SK-N-SH (cell line): ENCODE data around the gene NR1I2. TPM values are rescaled to one million over a fixed set of nuclear protein-coding genes. Genes with fewer than 3 reads are reported as not detected.

Experiments used
- CTCF ChIA-PET: fragments of 300-600, 350-600 bp; formaldehyde crosslinking; extraction: SDS; loops from one replicate; lab custom pipeline; 2021; lab: Yijun Ruan, JAX
- POLR2A ChIA-PET: fragments of 350-600 bp; sonication (Branson Sonifier 250); formaldehyde crosslinking; extraction: SDS; loops from one replicate; lab custom pipeline; 2020; ENCODE audit warnings: antibody characterized with exemption, inconsistent platforms; lab: Yijun Ruan, JAX
- DNase-seq: peaks from one replicate; pipeline ENCODE4 v3.0.0; 2012
- H2AFZ ChIP-seq: fragments of 200-600 bp; sonication (generic); 2 replicates; pipeline ENCODE4 v1.8.1; 2016; ENCODE audit warnings: antibody characterized with exemption, mild to moderate bottlenecking, low read depth
- H3F3A ChIP-seq: fragments of 200-600 bp; sonication (generic); replicated peaks from 2 replicates; pipeline ENCODE3; 2016; ENCODE audit warnings: antibody characterized with exemption, mild to moderate bottlenecking; ENCODE audit not compliant: insufficient read depth
- H3K27ac ChIP-seq, 2 experiments: fragments of 200-500 bp in 1 of 2; fragments of 200-600 bp in 1 of 2; sonication (Bioruptor generic) in 1 of 2; sonication (generic), shearing (Covaris generic) in 1 of 2; 2 replicates each; pipeline versions ENCODE4 v1.5.1 to v1.6.1; 2014 to 2016; ENCODE audit warnings: low read depth in 2 of 2, inconsistent platforms in 1 of 2, low read length in 1 of 2, mild to moderate bottlenecking in 1 of 2, mixed read lengths in 1 of 2
- H3K27me3 ChIP-seq: fragments of 200-600 bp; sonication (generic), shearing (Covaris generic); 2 replicates; pipeline ENCODE4 v1.6.1; 2016; ENCODE audit warnings: mixed run types; ENCODE audit not compliant: insufficient read depth
- H3K36me3 ChIP-seq, 2 experiments: fragments of 200-500 bp in 1 of 2; fragments of 200-600 bp in 1 of 2; sonication (Bioruptor generic) in 1 of 2; sonication (generic) in 1 of 2; replicated peaks in 1 of 2; 2 replicates each; pipeline versions ENCODE3 to v1.5.1; 2014 to 2016; ENCODE audit warnings: low read length in 1 of 2, mild to moderate bottlenecking in 1 of 2; ENCODE audit not compliant: insufficient read depth in 2 of 2, control insufficient read depth in 1 of 2
- H3K4me1 ChIP-seq, 2 experiments: fragments of 200-500 bp in 1 of 2; fragments of 200-600 bp in 1 of 2; sonication (Bioruptor generic) in 1 of 2; sonication (generic), shearing (Covaris generic) in 1 of 2; 2 replicates each; pipeline versions ENCODE4 v1.5.1 to v1.6.1; 2014 to 2016; ENCODE audit warnings: low read depth in 1 of 2, low read length in 1 of 2, mixed run types in 1 of 2; ENCODE audit not compliant: insufficient read depth in 2 of 2, control insufficient read depth in 1 of 2
- H3K4me2 ChIP-seq: fragments of 200-600 bp; sonication (generic), shearing (Covaris generic); 2 replicates; pipeline ENCODE4 v1.6.1; 2017; ENCODE audit warnings: mixed run types
- H3K4me3 ChIP-seq, 2 experiments: fragments of 200-500 bp in 1 of 2; fragments of 200-600 bp in 1 of 2; sonication (Bioruptor generic) in 1 of 2; sonication (generic), shearing (Covaris generic) in 1 of 2; 2 replicates each; pipeline versions ENCODE4 v1.5.1 to v1.8.1; 2014 to 2016; ENCODE audit warnings: low read depth in 2 of 2, inconsistent platforms in 1 of 2, low read length in 1 of 2, mild to moderate bottlenecking in 1 of 2, mixed read lengths in 1 of 2, moderate library complexity in 1 of 2
- H3K79me2 ChIP-seq: fragments of 200-600 bp; sonication (generic); 2 replicates; pipeline ENCODE4 v1.8.1; 2017; ENCODE audit warnings: mild to moderate bottlenecking; ENCODE audit not compliant: insufficient read depth
- H3K9ac ChIP-seq: fragments of 200-600 bp; sonication (generic); 2 replicates; pipeline ENCODE4 v1.6.1; 2017; ENCODE audit warnings: mixed run types
- H3K9me2 ChIP-seq: fragments of 200-600 bp; sonication (generic); 2 replicates; pipeline ENCODE4 v1.6.1; 2017; ENCODE audit warnings: mixed run types
- H3K9me3 ChIP-seq: fragments of 200-600 bp; sonication (generic); 2 replicates; pipeline ENCODE4 v1.6.1; 2017; ENCODE audit warnings: mixed run types, mild to moderate bottlenecking, moderate library complexity
- H4K20me1 ChIP-seq: fragments of 200-600 bp; sonication (generic); 2 replicates; pipeline ENCODE4 v1.6.1; 2017; ENCODE audit warnings: mild to moderate bottlenecking, mixed run types; ENCODE audit not compliant: insufficient read depth
- CHD2 ChIP-seq: fragments of 150-350 bp; IDR thresholded peaks from 2 replicates; pipeline ENCODE4 v1.6.1; 2018; ENCODE audit warnings: low read length; ENCODE audit not compliant: partially characterized antibody
- ELF1 ChIP-seq: IDR thresholded peaks from 2 replicates; pipeline ENCODE4 v1.4.0; 2012
- GABPA ChIP-seq: IDR thresholded peaks from 2 replicates; pipeline ENCODE4 v1.4.0; 2012; ENCODE audit warnings: low read depth, mild to moderate bottlenecking
- JUND ChIP-seq: IDR thresholded peaks from 2 replicates; pipeline ENCODE4 v1.4.0; 2012
- MEF2A ChIP-seq: IDR thresholded peaks from 2 replicates; pipeline ENCODE4 v1.4.0; 2012; ENCODE audit warnings: low read depth, borderline replicate concordance
- MXI1 ChIP-seq: IDR thresholded peaks from 2 replicates; pipeline ENCODE4 v1.6.1; 2012; ENCODE audit warnings: mild to moderate bottlenecking, low read depth, low read length, improper control_type of control experiment
- NFIC ChIP-seq: IDR thresholded peaks from 2 replicates; pipeline ENCODE4 v1.4.0; 2012; ENCODE audit warnings: borderline replicate concordance
- RAD21 ChIP-seq: IDR thresholded peaks from 2 replicates; pipeline ENCODE4 v1.6.1; 2012; ENCODE audit warnings: mild to moderate bottlenecking, low read length
- RXRA ChIP-seq: IDR thresholded peaks from 2 replicates; pipeline ENCODE4 v1.4.0; 2012; ENCODE audit warnings: low read depth, mild to moderate bottlenecking, borderline replicate concordance
- SMC3 ChIP-seq: IDR thresholded peaks from 2 replicates; pipeline ENCODE4 v1.6.1; 2012; ENCODE audit warnings: low read depth, low read length, improper control_type of control experiment
- TCF12 ChIP-seq: IDR thresholded peaks from 2 replicates; pipeline ENCODE4 v1.4.0; 2012
- YY1 ChIP-seq: IDR thresholded peaks from 2 replicates; pipeline ENCODE4 v1.4.0; 2012; ENCODE audit warnings: low read depth, mild to moderate bottlenecking
- WGBS: methylation state at CpG from one replicate; pipeline ENCODE4 v1.1.6; 2017; ENCODE audit warnings: low lambda C conversion rate; 5-methylcytosine and 5-hydroxymethylcytosine counted together
- polyA plus RNA-seq, 3 experiments: library from polyadenylated mRNA; depleted of rRNA; stranded (reverse); fragments of >200 nt; gene quantifications; 2 replicates each; pipeline ENCODE4 v1.2.3, GENCODE V29; 2012
- TF ChIP-seq, protein P1 (sequence below): IDR thresholded peaks from 2 replicates; pipeline ENCODE4 v1.4.0; 2012; ENCODE audit warnings: low read depth
- TF ChIP-seq, protein P2 (sequence below): IDR thresholded peaks from 2 replicates; pipeline ENCODE4 v1.6.1; 2012; ENCODE audit warnings: mild to moderate bottlenecking, low read depth, low read length, moderate library complexity
- TF ChIP-seq, protein P3 (sequence below): fragments of 200-600 bp; sonication (generic); IDR thresholded peaks from 2 replicates; pipeline ENCODE4 v1.6.1; 2017; ENCODE audit warnings: antibody characterized with exemption, mild to moderate bottlenecking, moderate library complexity
- TF ChIP-seq, protein P4 (sequence below): fragments of 150-350 bp; IDR thresholded peaks from 2 replicates; pipeline ENCODE4 v1.6.1; 2016; ENCODE audit warnings: mild to moderate bottlenecking, low read depth, low read length

Gene NR1I2
- polyA plus RNA-seq, 1 of the 3 experiments (the other 2 are of a cell fraction), result 0.03 TPM

DNA sequence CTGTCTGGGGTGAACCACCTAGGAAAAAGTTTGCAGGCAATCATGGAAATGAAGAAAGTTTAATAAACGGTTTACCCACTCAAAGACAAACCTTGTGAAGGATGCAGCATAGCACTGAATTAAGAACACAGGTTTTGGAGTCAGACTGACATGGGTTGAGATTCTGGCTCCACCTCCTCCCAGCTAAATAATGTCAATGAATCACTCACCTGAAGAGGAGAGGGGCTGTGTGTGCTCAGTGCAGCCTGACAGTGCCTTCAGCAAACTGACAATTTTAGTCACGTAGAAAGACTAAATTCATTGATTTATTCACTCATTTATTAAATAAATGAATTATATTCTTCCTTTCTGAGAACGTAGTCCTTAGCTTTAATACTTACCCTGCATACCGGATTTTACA, 18.9 kb downstream of the NR1I2 start:
- H3K9ac ChIP-seq, result no peak overlapping the region
- no peaks in the 10 kb centered on the region for H3K79me2 ChIP-seq
- CTCF ChIA-PET, result interaction anchor here (1.1 to 1.3 kb wide), 2 partner anchors 15 to 19 kb away, joined by 3 read pairs; no protein-coding TSS in a partner anchor
- no peak overlapping the region for H2AFZ ChIP-seq
- H3K27ac ChIP-seq, result no peak overlapping the region
- no peak overlapping the region for H3K4me2 ChIP-seq
- no peak overlapping the region for H3K4me3 ChIP-seq
- H3K4me1 ChIP-seq, result no peaks in the 10 kb centered on the region
- no peaks in the 10 kb centered on the region; the same call in 1 of the 2 replicates for H3K27me3 ChIP-seq
- H3K9me2 ChIP-seq, result no peaks in the 10 kb centered on the region
- WGBS, result 50% methylated on average over 4 of the region's 4 CpGs
- H3K9me3 ChIP-seq, result no peaks in the 10 kb centered on the region
- no peaks in the 10 kb centered on the region for H3F3A ChIP-seq
- POLR2A ChIA-PET, result no interaction called here
- no peaks in the 10 kb centered on the region for H4K20me1 ChIP-seq
- DNase-seq, result no peak
- TF ChIP-seq, protein P1, sequence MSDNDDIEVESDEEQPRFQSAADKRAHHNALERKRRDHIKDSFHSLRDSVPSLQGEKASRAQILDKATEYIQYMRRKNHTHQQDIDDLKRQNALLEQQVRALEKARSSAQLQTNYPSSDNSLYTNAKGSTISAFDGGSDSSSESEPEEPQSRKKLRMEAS, result no peak
- TF ChIP-seq, protein P2, sequence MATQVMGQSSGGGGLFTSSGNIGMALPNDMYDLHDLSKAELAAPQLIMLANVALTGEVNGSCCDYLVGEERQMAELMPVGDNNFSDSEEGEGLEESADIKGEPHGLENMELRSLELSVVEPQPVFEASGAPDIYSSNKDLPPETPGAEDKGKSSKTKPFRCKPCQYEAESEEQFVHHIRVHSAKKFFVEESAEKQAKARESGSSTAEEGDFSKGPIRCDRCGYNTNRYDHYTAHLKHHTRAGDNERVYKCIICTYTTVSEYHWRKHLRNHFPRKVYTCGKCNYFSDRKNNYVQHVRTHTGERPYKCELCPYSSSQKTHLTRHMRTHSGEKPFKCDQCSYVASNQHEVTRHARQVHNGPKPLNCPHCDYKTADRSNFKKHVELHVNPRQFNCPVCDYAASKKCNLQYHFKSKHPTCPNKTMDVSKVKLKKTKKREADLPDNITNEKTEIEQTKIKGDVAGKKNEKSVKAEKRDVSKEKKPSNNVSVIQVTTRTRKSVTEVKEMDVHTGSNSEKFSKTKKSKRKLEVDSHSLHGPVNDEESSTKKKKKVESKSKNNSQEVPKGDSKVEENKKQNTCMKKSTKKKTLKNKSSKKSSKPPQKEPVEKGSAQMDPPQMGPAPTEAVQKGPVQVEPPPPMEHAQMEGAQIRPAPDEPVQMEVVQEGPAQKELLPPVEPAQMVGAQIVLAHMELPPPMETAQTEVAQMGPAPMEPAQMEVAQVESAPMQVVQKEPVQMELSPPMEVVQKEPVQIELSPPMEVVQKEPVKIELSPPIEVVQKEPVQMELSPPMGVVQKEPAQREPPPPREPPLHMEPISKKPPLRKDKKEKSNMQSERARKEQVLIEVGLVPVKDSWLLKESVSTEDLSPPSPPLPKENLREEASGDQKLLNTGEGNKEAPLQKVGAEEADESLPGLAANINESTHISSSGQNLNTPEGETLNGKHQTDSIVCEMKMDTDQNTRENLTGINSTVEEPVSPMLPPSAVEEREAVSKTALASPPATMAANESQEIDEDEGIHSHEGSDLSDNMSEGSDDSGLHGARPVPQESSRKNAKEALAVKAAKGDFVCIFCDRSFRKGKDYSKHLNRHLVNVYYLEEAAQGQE, result no peak
- TF ChIP-seq TCF12 (no peak), NFIC (no peak), RAD21 (no peak), ELF1 (no peak), CHD2 (no peak), MXI1 (no peak), GABPA (no peak), JUND (no peak), RXRA (no peak), YY1 (no peak), MEF2A (no peak), SMC3 (no peak)
- TF ChIP-seq, protein P3, sequence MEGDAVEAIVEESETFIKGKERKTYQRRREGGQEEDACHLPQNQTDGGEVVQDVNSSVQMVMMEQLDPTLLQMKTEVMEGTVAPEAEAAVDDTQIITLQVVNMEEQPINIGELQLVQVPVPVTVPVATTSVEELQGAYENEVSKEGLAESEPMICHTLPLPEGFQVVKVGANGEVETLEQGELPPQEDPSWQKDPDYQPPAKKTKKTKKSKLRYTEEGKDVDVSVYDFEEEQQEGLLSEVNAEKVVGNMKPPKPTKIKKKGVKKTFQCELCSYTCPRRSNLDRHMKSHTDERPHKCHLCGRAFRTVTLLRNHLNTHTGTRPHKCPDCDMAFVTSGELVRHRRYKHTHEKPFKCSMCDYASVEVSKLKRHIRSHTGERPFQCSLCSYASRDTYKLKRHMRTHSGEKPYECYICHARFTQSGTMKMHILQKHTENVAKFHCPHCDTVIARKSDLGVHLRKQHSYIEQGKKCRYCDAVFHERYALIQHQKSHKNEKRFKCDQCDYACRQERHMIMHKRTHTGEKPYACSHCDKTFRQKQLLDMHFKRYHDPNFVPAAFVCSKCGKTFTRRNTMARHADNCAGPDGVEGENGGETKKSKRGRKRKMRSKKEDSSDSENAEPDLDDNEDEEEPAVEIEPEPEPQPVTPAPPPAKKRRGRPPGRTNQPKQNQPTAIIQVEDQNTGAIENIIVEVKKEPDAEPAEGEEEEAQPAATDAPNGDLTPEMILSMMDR, result no peak
- TF ChIP-seq, protein P4, sequence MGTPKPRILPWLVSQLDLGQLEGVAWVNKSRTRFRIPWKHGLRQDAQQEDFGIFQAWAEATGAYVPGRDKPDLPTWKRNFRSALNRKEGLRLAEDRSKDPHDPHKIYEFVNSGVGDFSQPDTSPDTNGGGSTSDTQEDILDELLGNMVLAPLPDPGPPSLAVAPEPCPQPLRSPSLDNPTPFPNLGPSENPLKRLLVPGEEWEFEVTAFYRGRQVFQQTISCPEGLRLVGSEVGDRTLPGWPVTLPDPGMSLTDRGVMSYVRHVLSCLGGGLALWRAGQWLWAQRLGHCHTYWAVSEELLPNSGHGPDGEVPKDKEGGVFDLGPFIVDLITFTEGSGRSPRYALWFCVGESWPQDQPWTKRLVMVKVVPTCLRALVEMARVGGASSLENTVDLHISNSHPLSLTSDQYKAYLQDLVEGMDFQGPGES, result no peak
- H3K36me3 ChIP-seq, result no peaks in the 10 kb centered on the region
